LoVo (cell line): ENCODE results near the gene MYOM3.

Experiments
- DNase-seq: peaks from one replicate; pipeline ENCODE4 v3.0.0-alpha.2; 2016; ENCODE audit warnings: low spot score

Gene MYOM3

GRCh38 chr1:24096009-24096738 is 15.8 kb downstream of the MYOM3 start:
- DNase-seq = no peak

DNA sequence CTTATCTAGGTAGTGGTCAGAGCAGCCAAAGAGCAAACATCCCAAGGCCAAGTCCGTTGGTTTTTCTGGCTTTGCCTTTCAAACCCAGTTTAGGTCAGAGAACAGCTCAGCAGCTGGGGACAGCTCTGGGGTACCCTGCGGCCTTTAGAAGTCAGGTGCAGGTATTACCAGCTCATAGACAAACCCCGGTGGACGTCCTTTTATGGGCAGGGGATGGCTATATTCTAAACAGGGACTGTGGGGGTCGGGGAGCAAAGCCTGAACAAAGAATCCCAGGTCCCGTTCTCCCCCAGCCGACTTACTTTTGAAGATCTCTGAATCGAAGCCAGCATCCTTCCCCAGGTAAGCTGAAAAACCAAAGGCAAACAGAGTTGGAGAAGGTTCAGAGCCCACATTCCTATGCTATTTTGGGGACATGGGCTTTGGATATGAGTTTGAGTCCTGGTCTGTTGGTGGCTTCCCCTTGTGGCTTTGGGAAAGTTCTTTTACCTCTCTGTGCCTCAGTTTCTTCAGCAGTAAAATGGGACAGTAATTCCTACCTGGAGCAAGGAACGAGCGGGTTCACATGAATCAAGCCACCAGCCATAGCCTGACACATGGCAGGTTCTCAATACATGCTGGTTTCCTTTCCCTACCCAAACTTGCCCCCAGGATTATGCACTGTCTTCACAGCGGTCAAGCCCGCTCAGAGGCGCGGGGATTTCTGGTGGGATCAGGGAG is 16.6 kb downstream of the MYOM3 start:
- DNase-seq = no peak

DNA sequence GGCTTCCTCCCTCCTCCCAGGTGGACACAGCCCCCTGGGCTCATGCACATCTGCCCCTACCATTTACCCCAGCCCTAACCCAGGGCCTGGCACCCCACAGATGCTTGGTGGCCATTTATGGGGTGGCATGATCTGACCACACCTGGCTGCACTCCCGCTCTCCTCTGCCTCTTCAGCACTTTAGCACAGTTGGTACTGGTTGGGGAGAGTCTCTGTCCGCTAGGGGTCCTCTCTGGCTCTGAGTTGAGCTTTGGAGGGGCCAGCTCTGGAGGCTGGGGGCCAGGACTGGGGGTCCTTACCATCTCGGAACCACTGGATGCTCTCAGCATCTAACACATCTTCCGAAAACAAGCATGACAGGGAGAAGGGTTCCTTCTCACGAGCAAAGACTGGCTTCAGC is 17.4 kb downstream of the MYOM3 start:
- DNase-seq = no peak

GRCh38 chr1:24093732-24094131 is 18.2 kb downstream of the MYOM3 start:
- no peak for DNase-seq

DNA sequence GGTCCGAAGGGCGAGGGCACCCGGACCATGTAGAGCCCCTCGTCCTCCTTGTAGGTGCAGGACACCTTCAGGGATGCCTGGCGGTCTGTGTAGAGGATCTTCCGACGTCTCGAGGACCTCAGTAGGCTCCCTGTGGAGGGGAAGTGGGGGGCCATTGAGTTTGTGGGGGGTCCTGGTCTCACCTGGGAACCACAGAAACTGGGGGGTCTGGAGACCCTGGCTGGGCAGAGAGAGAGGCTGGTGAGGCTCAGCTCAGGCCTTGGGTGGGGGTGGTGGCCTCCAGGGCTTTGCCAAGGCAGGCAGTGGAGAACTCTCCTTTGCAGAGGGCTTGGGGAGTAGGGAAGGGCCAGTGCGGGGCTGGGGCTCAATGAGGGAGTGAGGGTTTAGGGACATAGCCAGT is 19.0 kb downstream of the MYOM3 start:
- DNase-seq = no peak

GRCh38 chr1:24091971-24092482 is 19.9 kb downstream of the MYOM3 start:
- no peak for DNase-seq

- no peak for DNase-seq
Observed at GRCh38 chr1:24090736-24091135, 21.2 kb downstream of the MYOM3 start.

DNA sequence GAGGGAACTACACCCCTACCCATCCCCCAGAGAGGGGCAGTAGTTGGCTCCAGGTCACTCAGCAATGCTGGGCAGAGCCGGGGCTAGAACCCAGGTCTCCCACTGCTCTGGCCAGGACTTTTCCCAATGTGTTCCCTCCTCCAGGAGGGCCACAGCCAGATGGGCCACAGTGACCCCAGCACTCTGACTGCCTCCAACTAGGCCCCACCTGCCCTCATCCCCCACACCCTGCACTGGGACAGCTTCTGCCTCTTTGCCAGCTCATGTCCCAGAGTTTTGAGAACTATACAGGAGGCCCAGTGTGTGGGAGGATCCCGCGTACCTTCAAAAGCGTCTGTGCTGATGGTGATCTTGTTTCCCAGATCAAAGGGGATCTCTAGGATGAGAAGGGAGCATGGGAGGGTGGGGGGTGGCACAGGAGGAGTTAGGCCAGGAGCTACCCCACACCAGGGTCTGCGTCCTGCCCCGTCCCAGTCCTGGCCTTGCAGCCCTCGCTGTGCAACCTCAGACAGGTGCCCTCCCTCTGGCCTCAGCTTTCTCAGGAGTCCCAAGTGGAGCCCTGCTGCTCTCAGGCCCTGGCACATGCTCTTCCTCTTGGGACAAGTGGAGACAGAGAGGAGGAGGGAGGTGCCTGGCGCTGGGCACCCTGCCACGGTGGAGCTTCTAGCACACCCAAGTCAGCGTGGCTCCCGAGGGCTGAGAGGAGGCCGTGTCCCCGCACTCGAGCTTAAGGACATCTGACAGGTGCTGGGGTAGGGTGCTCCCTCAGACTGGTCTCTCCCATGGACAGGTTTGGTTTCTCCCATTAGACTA is 22.0 kb downstream of the MYOM3 start:
- no peak for DNase-seq

DNA sequence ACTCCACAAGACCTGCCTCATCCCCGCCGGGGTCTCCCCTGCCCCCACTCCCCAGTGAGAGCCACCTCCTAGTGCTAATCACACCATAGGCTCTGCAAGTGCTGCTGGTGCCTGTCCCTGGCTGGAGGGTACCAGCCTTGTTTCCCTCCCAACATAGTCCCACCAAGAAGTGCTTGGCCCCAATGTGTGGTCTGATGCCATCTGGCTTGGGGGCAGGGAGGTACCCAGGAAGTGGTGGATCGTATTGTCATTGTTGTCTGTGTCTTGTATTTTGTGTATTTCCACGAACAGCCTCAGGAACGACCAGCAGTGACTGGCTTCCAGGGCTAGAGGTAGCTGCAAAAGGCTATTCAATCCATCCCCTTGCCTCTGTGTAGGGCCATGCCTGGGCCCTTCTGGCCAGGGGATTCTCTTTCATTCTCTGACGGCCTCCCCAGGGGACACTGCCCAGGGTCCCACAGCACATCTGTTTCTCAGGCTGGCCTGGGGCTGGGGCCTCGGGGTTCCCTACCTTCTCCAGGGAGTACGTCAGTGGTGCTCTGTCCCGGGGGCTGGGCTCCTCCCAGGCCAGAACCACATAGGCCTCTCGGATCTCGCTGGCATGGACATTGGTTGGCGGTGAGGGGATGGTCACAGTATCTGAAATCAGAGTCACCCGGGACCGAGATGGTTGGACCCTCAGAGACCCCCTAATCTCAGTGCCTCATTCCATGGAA is 22.8 kb downstream of the MYOM3 start:
- DNase-seq = no peak

- DNase-seq = no peak
Observed at GRCh38 chr1:24086466-24086865, 25.5 kb downstream of the MYOM3 start.

- no peak for DNase-seq
Observed at GRCh38 chr1:24085546-24085945, 26.4 kb downstream of the MYOM3 start.

GRCh38 chr1:24085007-24085406 is 26.9 kb downstream of the MYOM3 start:
- no peak for DNase-seq

- no peak for DNase-seq
Observed at GRCh38 chr1:24084050-24084449, 27.9 kb downstream of the MYOM3 start.

DNA sequence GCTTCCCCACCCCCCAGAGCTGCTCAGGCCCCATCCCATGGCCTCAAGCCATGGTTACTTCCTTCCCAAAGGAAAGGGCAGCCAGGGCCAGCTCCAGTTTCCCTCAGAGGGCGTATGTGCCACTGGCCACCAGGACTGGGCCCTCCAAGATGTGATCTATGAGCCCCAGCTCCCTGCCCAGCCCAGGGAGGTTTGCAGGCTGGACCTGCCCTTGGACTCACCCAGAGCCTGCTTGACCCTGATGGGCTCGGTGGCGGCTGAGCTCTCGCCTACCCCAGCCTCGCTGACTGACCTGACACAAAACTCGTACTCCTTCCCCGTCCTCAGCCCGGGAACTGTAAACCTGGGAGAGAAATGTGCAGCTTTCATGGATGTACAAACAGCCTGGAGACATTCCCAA is 29.6 kb downstream of the MYOM3 start:
- no peak for DNase-seq

GRCh38 chr1:24081190-24081589 is 30.7 kb downstream of the MYOM3 start:
- DNase-seq = no peak

DNA sequence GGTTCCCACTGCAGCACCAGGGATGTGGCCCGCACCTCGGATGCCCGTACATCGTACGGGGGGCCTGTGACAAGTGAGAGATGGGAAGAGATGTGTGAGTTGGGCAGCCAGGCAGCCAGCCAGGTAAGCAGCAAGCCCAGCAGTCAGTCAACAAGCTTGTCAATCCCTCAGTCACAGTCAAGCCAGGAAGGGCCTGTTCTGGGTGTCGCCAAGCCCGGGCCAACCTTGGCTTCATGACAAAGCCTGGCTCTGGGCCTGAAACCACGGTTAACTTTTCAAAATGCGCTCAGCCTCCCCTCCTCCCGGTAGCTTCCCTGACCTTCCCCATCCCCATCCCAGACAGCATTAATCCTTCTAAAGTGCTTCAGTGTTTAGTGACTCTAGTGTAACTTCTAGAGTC is 31.8 kb downstream of the MYOM3 start:
- DNase-seq = no peak

GRCh38 chr1:24077278-24077978 is 34.5 kb downstream of the MYOM3 start:
- DNase-seq = no peak

DNA sequence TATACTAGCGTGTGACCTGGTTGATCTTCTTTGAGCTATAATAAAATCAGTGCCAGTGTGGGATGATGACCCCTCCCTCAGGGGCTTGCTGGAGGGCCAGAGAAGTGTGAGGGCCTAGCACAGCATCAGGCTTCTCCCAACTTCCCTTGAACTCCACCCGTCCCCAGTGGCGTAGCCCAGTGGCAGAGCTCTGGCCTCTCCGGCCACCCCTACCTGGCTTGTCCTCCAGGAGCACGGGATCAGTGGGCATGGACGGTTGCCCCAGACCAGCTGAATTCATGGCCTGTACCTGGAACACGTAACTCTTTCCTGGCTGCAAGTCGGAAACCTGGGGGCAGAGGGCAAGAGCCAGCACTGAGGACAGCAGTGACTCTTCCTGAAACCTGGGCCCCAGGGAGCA is 36.0 kb downstream of the MYOM3 start:
- DNase-seq = no peak

DNA sequence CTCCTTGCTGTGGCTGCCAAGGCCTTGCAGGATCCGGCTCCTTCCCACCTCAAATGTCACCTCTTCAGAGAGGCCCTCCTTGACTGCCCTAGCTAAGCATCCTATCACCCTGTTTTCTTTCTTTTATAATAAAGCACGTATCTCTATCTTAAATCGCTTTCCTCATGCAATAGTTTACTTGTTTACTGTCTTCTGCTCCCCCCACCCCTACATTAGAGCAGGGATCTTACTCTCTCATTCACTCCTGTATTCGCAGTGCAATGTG is 36.4 kb downstream of the MYOM3 start:
- DNase-seq = no peak

DNA sequence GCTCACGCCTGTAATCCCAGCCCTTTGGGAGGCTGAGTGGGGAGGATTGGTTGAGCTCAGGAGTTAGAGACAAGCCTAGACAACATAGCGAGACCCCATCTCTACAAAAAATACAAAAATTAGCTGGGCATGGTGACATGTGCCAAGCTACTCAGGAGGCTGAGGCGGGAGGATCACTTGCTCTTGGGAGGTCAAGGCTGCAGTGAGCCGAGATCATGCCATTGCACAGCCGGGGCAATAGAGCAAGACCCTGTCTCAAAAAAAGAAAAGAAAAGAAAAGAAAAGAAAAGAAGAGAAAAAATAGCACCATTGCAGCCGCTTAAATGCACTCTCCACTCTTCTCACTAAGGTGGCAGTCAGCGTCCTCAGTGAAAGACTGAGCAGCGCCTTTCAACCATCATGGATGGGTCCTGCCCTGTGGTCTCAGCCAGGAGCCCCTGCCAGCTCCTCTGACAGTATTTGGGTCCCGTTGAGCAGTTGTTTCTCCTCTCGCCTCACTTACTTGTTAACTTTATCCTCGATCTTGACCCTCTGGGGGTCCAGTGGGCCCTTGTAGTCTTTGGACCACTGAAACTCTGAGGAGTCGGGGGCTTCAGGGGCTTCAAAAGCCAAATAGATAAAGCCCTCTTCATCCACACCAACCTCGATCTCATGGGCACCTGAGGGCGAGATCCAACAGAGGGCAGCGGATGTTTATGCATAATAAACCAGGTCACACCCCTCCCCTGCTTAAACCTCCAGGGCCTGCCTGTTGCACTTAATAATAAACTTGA is 36.9 kb downstream of the MYOM3 start:
- DNase-seq = peak; percentile 1

- no peak for DNase-seq
Observed at GRCh38 chr1:24074196-24074595, 37.7 kb downstream of the MYOM3 start.
